Central memory CD8-positive, alpha-beta T cell (primary cell): ENCODE results near the gene EXD3.
"Not testable (repeated sequence)": the region's sequence is repeated elsewhere in the genome, so short reads cannot be mapped to it uniquely, and the experiment has no call there.

Source experiments
- ATAC-seq: fragments of 150-1000 bp; cut with Tn5 transposase; replicated peaks from 2 replicates; pipeline ENCODE4 v1.10.0; 2022; ENCODE audit warnings: mild to moderate bottlenecking, moderate FRiP score, moderate number of reproducible peaks; ENCODE audit not compliant: poor library complexity, severe bottlenecking; ENCODE audit errors: extremely low read depth
- DNase-seq, 2 donors: peaks; one replicate each; pipeline ENCODE4 v3.0.0; 2021; ENCODE audit warnings: low spot score in 2 of 2
- H3K27ac Mint-ChIP-seq: one replicate; pipeline ENCODE4 v1.8.0; 2022; ENCODE audit warnings: low read depth, mild to moderate bottlenecking, moderate library complexity, mixed read lengths
- H3K27me3 Mint-ChIP-seq: one replicate; pipeline ENCODE4 v1.8.0; 2022; ENCODE audit warnings: mixed read lengths
- H3K36me3 Mint-ChIP-seq: one replicate; pipeline ENCODE4 v1.8.0; 2022; ENCODE audit warnings: mild to moderate bottlenecking, moderate library complexity, mixed read lengths; ENCODE audit not compliant: insufficient read depth
- H3K4me1 Mint-ChIP-seq: one replicate; pipeline ENCODE4 v1.8.0; 2022; ENCODE audit warnings: mixed read lengths
- H3K4me3 Mint-ChIP-seq: one replicate; pipeline ENCODE4 v1.8.0; 2022; ENCODE audit warnings: mild to moderate bottlenecking, moderate library complexity, mixed read lengths
- H3K9me3 Mint-ChIP-seq: one replicate; pipeline ENCODE4 v1.8.0; 2022; ENCODE audit warnings: mixed read lengths

Gene EXD3

GRCh38 chr9:137392232-137393007 lies 30.5 kb downstream of the EXD3 start:
- no peak overlapping the region for H3K27ac Mint-ChIP-seq
- DNase-seq, result no peak
- H3K4me3 Mint-ChIP-seq, result no peak overlapping the region
- peaks cover 7% of the 10 kb centered on the region for H3K4me1 Mint-ChIP-seq
- ATAC-seq, result no peak
- H3K27me3 Mint-ChIP-seq, result no peaks in the 10 kb centered on the region
- no peaks in the 10 kb centered on the region for H3K9me3 Mint-ChIP-seq
- no peaks in the 10 kb centered on the region for H3K36me3 Mint-ChIP-seq

GRCh38 chr9:137391411-137391754 lies 31.6 kb downstream of the EXD3 start:
- no peak overlapping the region for H3K4me3 Mint-ChIP-seq
- H3K27me3 Mint-ChIP-seq, result no peaks in the 10 kb centered on the region
- H3K36me3 Mint-ChIP-seq, result no peaks in the 10 kb centered on the region
- no peak for ATAC-seq
- no peak for DNase-seq
- H3K27ac Mint-ChIP-seq, result no peak overlapping the region
- H3K9me3 Mint-ChIP-seq, result no peaks in the 10 kb centered on the region
- H3K4me1 Mint-ChIP-seq, result peaks cover 7% of the 10 kb centered on the region

GRCh38 chr9:137390553-137391410 lies 32.2 kb downstream of the EXD3 start:
- Mint-ChIP-seq H3K36me3 (no peaks in the 10 kb centered on the region), H3K9me3 (no peaks in the 10 kb centered on the region), H3K27me3 (no peaks in the 10 kb centered on the region), H3K4me3 (no peak overlapping the region), H3K27ac (no peak overlapping the region), H3K4me1 (peaks cover 7% of the 10 kb centered on the region)
- ATAC-seq (no peak), DNase-seq (no peak)

GRCh38 chr9:137389428-137389746 lies 33.6 kb downstream of the EXD3 start:
- no peaks in the 10 kb centered on the region for H3K36me3 Mint-ChIP-seq
- peaks cover 7% of the 10 kb centered on the region for H3K4me1 Mint-ChIP-seq
- ATAC-seq (no peak), DNase-seq (no peak)
- no peak overlapping the region for H3K4me3 Mint-ChIP-seq
- no peaks in the 10 kb centered on the region for H3K9me3 Mint-ChIP-seq
- no peak overlapping the region for H3K27ac Mint-ChIP-seq
- H3K27me3 Mint-ChIP-seq, result no peaks in the 10 kb centered on the region

GRCh38 chr9:137388589-137389427 lies 34.2 kb downstream of the EXD3 start:
- no peak for DNase-seq

GRCh38 chr9:137387891-137388560 lies 34.9 kb downstream of the EXD3 start:
- no peaks in the 10 kb centered on the region for H3K9me3 Mint-ChIP-seq
- no peaks in the 10 kb centered on the region for H3K36me3 Mint-ChIP-seq
- DNase-seq, result no peak
- ATAC-seq, result no peak
- H3K27me3 Mint-ChIP-seq, result no peaks in the 10 kb centered on the region
- H3K4me1 Mint-ChIP-seq, result peaks cover 7% of the 10 kb centered on the region
- H3K27ac Mint-ChIP-seq, result peak overlapping the region; percentile 77
- peak overlapping the region; percentile 51 for H3K4me3 Mint-ChIP-seq

More at GRCh38 chr9:137388589-137389427, 34.2 kb downstream of the EXD3 start:
- Mint-ChIP-seq H3K4me1 (peaks cover 7% of the 10 kb centered on the region), H3K36me3 (no peaks in the 10 kb centered on the region), H3K27ac (no peak overlapping the region), H3K27me3 (no peaks in the 10 kb centered on the region), H3K9me3 (no peaks in the 10 kb centered on the region), H3K4me3 (no peak overlapping the region)
- no peak for ATAC-seq

- H3K9me3 Mint-ChIP-seq, result no peaks in the 10 kb centered on the region
- H3K4me3 Mint-ChIP-seq, result peak overlapping the region; percentile 51
- peaks cover 7% of the 10 kb centered on the region for H3K4me1 Mint-ChIP-seq
- DNase-seq (peak in 1 of 2 donors; percentile 21), ATAC-seq (peak; percentile 58)
- H3K27ac Mint-ChIP-seq, result peak overlapping the region; percentile 77
- no peaks in the 10 kb centered on the region for H3K36me3 Mint-ChIP-seq
- H3K27me3 Mint-ChIP-seq, result no peaks in the 10 kb centered on the region
Observed at GRCh38 chr9:137387114-137387890, 35.7 kb downstream of the EXD3 start.

- not testable (repeated sequence) for H3K36me3 Mint-ChIP-seq, H3K4me3 Mint-ChIP-seq, ATAC-seq, DNase-seq, H3K27me3 Mint-ChIP-seq, H3K4me1 Mint-ChIP-seq, H3K9me3 Mint-ChIP-seq
- H3K27ac Mint-ChIP-seq, result peak overlapping the region; percentile 77
Observed at GRCh38 chr9:137386507-137387113, 36.4 kb downstream of the EXD3 start.

- H3K27ac Mint-ChIP-seq, result no peak overlapping the region
- no peak overlapping the region for H3K4me3 Mint-ChIP-seq
- no peaks in the 10 kb centered on the region for H3K27me3 Mint-ChIP-seq
- no peaks in the 10 kb centered on the region for H3K36me3 Mint-ChIP-seq
- DNase-seq, result no peak
- no peaks in the 10 kb centered on the region for H3K9me3 Mint-ChIP-seq
- no peak for ATAC-seq
- peaks cover 7% of the 10 kb centered on the region for H3K4me1 Mint-ChIP-seq
Observed at GRCh38 chr9:137385061-137385655, 37.8 kb downstream of the EXD3 start.

- Mint-ChIP-seq H3K9me3 (no peaks in the 10 kb centered on the region), H3K27me3 (no peaks in the 10 kb centered on the region), H3K4me3 (no peak overlapping the region), H3K27ac (peak overlapping the region; percentile 57), H3K36me3 (no peaks in the 10 kb centered on the region), H3K4me1 (peaks cover 7% of the 10 kb centered on the region)
- no peak for DNase-seq
- ATAC-seq, result no peak
Observed at GRCh38 chr9:137383784-137384756, 38.9 kb downstream of the EXD3 start.
